Panc1 (cell line): Measurements from ENCODE around the gene CELF1. TPM values are rescaled to one million over a fixed set of nuclear protein-coding genes. Genes with fewer than 3 reads are reported as not detected.

Experiments used
- ATAC-seq: fragments of 200-7000 bp; cut with Tn5 transposase; 2 replicates; pipeline ENCODE4 v1.9.1; 2020; ENCODE audit warnings: mild to moderate bottlenecking, moderate library complexity
- BruUV-seq: library from RNA; stranded (reverse); fragments of 400-500 nt; replicated peaks from 2 replicates; lab custom pipeline; 2021; lab: Mats Ljungman, UMichigan
- CTCF ChIA-PET: fragments of 300-600 bp; sonication (Branson Sonifier 250); formaldehyde crosslinking; loops from one replicate; lab custom pipeline; 2022; ENCODE audit warnings: antibody characterized with exemption; lab: Charles Lee
- POLR2A ChIA-PET: fragments of 300-600 bp; sonication (Branson Sonifier 250); formaldehyde crosslinking; loops from one replicate; lab custom pipeline; 2022; ENCODE audit warnings: antibody characterized with exemption; lab: Charles Lee
- DNase-seq: peaks from one replicate; pipeline ENCODE4 v3.0.0-alpha.2; 2010; ENCODE audit warnings: low read depth, low spot score
- H3K27ac ChIP-seq: 2 replicates; pipeline ENCODE4 v1.5.1; 2011; ENCODE audit warnings: mild to moderate bottlenecking, low read length, inconsistent platforms
- H3K27me3 ChIP-seq: fragments of 200-500 bp; sonication (Bioruptor generic); 2 replicates; pipeline ENCODE4 v1.6.0; 2014; ENCODE audit warnings: low read length, inconsistent platforms; ENCODE audit not compliant: control insufficient read depth, insufficient read depth
- H3K36me3 ChIP-seq: fragments of 200-500 bp; sonication (Bioruptor generic); 2 replicates; pipeline ENCODE4 v1.5.1; 2014; ENCODE audit warnings: inconsistent platforms, mild to moderate bottlenecking, low read length, moderate library complexity; ENCODE audit not compliant: control insufficient read depth, insufficient read depth
- H3K4me1 ChIP-seq: 2 replicates; pipeline ENCODE4 v1.5.1; 2011; ENCODE audit warnings: inconsistent platforms, mild to moderate bottlenecking, low read length, moderate library complexity; ENCODE audit not compliant: control insufficient read depth, insufficient read depth
- H3K4me3 ChIP-seq, 2 experiments: 2 replicates each; pipeline ENCODE4 v1.5.1; 2011 to 2012; ENCODE audit warnings: low read depth in 2 of 2, low read length in 2 of 2, mild to moderate bottlenecking in 2 of 2, inconsistent platforms in 1 of 2, moderate library complexity in 1 of 2
- H3K9me3 ChIP-seq: fragments of 200-500 bp; sonication (Bioruptor generic); 2 replicates; pipeline ENCODE4 v1.5.1; 2014; ENCODE audit warnings: low read depth, mild to moderate bottlenecking, inconsistent platforms, low read length, moderate library complexity; ENCODE audit not compliant: control insufficient read depth, insufficient read depth
- POLR2AphosphoS5 ChIP-seq: IDR thresholded peaks from 2 replicates; pipeline ENCODE4 v1.6.1; 2012; ENCODE audit warnings: mild to moderate bottlenecking, low read depth, low read length, moderate library complexity
- SIN3A ChIP-seq: IDR thresholded peaks from 2 replicates; pipeline ENCODE4 v1.6.1; 2012; ENCODE audit warnings: low read depth, mild to moderate bottlenecking, low read length, moderate library complexity, borderline replicate concordance; ENCODE audit not compliant: insufficient read depth
- TCF7L2 ChIP-seq: IDR thresholded peaks from 2 replicates; pipeline ENCODE4 v1.6.1; 2011; ENCODE audit warnings: mild to moderate bottlenecking, low read depth, low read length, inconsistent platforms
- in situ Hi-C: cut with HindIII; loops from 2 replicates; pipeline ENCODE4 v1.10.0; 2016; ENCODE audit warnings: low sequenced_read_pairs, low pct_unique_long_range_greater_than_20kb
- intact Hi-C: fragments of 100-400 bp; cut with micrococcal nuclease; formaldehyde crosslinking; loops from one replicate; pipeline ENCODE4 v1.10.0; 2022; ENCODE audit not compliant: unreplicated experiment
- total RNA-seq: library from RNA; stranded (reverse); gene quantifications from one replicate; pipeline ENCODE4 v1.2.1, GENCODE V29; 2021; ENCODE audit not compliant: unreplicated experiment
- TF ChIP-seq, protein P1 (sequence below), 2 experiments: IDR thresholded peaks; 2 replicates each; pipeline ENCODE4 v1.6.1; 2011 to 2012; ENCODE audit warnings: low read depth in 2 of 2, control low read depth in 1 of 2, low read length in 1 of 2, mild to moderate bottlenecking in 1 of 2, moderate library complexity in 1 of 2; ENCODE audit not compliant: insufficient read depth in 1 of 2
- TF ChIP-seq, protein P2 (sequence below): fragments of 450-650 bp; IDR thresholded peaks from 2 replicates; pipeline ENCODE4 v1.5.1; 2017; ENCODE audit warnings: mild to moderate bottlenecking

Gene CELF1
- total RNA-seq, 1 experiment from 2014 or later, result 160 TPM

DNA sequence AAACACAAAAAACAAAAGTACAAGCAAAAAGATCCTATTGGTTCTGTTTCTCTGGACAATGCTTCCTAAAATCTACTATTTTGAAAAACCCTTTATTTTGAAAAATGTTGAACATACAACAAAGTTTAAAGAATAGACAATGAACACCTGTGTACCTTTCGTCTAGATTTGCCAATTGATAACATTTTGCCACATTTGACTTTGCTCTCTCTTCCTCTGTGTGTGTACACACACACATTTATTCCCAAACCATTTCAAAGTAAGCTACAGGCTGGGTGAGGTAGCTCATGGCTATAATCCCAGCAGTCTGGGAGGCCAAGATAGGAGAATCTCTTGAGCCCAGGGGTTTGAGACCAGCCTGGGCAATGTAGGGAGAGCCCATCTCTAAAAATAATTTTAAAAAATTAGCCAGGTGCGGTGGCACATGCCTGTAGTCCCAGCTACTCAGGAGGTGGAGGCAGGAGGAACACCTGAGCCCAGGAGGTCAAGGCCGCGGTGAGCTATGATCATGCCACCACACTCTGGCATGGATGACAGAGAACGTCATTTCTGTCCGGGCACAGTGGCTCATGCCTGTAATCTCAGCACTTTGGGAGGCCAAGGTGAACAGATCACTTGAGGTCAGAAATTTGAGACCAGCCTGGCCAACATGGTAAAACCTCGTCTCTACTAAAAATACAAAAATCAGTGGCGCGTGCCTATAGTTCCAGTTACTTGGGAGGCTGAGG, 121.4 kb downstream of the CELF1 start:
- ATAC-seq (no peak), DNase-seq (no peak)
- in situ Hi-C loops, result no loop called here
- intact Hi-C loops, result no loop called here
- Histone ChIP-seq H3K36me3 (no peaks in the 10 kb centered on the region), H3K4me1 (0 out of 2 replicates have a peak, but pooled peaks cover 2% of the 10 kb centered on the region), H3K27ac (no peak overlapping the region), H3K9me3 (no peaks in the 10 kb centered on the region), H3K4me3 (no peak overlapping the region), H3K27me3 (no peaks in the 10 kb centered on the region)
- POLR2A ChIA-PET, result no interaction called here
- BruUV-seq, result no TSS peak
- CTCF ChIA-PET, result no interaction called here
- no peak for TF ChIP-seq SIN3A
- TF ChIP-seq, protein P1, sequence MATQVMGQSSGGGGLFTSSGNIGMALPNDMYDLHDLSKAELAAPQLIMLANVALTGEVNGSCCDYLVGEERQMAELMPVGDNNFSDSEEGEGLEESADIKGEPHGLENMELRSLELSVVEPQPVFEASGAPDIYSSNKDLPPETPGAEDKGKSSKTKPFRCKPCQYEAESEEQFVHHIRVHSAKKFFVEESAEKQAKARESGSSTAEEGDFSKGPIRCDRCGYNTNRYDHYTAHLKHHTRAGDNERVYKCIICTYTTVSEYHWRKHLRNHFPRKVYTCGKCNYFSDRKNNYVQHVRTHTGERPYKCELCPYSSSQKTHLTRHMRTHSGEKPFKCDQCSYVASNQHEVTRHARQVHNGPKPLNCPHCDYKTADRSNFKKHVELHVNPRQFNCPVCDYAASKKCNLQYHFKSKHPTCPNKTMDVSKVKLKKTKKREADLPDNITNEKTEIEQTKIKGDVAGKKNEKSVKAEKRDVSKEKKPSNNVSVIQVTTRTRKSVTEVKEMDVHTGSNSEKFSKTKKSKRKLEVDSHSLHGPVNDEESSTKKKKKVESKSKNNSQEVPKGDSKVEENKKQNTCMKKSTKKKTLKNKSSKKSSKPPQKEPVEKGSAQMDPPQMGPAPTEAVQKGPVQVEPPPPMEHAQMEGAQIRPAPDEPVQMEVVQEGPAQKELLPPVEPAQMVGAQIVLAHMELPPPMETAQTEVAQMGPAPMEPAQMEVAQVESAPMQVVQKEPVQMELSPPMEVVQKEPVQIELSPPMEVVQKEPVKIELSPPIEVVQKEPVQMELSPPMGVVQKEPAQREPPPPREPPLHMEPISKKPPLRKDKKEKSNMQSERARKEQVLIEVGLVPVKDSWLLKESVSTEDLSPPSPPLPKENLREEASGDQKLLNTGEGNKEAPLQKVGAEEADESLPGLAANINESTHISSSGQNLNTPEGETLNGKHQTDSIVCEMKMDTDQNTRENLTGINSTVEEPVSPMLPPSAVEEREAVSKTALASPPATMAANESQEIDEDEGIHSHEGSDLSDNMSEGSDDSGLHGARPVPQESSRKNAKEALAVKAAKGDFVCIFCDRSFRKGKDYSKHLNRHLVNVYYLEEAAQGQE (IDR thresholded peaks at IDR 0.05; ENCODE audit: insufficient read depth in 1 of 2, low read depth in 2 of 2, low read length in 1 of 2), result no peak
- no peak for TF ChIP-seq POLR2AphosphoS5
- TF ChIP-seq TCF7L2, result no peak
- TF ChIP-seq, protein P2, sequence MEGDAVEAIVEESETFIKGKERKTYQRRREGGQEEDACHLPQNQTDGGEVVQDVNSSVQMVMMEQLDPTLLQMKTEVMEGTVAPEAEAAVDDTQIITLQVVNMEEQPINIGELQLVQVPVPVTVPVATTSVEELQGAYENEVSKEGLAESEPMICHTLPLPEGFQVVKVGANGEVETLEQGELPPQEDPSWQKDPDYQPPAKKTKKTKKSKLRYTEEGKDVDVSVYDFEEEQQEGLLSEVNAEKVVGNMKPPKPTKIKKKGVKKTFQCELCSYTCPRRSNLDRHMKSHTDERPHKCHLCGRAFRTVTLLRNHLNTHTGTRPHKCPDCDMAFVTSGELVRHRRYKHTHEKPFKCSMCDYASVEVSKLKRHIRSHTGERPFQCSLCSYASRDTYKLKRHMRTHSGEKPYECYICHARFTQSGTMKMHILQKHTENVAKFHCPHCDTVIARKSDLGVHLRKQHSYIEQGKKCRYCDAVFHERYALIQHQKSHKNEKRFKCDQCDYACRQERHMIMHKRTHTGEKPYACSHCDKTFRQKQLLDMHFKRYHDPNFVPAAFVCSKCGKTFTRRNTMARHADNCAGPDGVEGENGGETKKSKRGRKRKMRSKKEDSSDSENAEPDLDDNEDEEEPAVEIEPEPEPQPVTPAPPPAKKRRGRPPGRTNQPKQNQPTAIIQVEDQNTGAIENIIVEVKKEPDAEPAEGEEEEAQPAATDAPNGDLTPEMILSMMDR, result no peak

DNA sequence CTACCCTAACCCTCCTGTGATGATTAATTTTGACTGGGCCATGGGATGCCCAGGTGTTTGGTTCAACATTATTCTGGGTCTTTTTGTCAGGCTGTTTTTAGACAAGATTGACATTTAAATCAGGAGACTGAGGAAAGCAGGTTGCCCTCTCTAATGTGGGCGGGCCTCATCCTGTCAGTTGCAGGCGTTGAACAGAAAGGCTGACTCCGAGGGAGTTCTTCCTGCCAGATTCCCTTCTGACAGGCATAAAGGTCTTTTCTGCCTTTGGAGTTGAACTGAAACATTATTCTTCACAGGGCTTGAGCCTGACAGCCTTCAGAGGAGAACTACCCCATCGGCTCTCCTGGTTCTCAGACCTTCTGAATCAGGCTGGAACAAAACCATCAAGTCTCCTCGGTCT, 122.4 kb downstream of the CELF1 start:
- in situ Hi-C loops, result no loop called here
- Histone ChIP-seq H3K36me3 (peaks cover 3% of the 10 kb centered on the region; the same call in 1 of the 2 replicates), H3K4me1 (0 out of 2 replicates have a peak, but pooled peaks cover 2% of the 10 kb centered on the region), H3K27me3 (no peaks in the 10 kb centered on the region), H3K27ac (no peak overlapping the region), H3K9me3 (no peaks in the 10 kb centered on the region), H3K4me3 (no peak overlapping the region)
- BruUV-seq, result no TSS peak
- no peak for ATAC-seq
- intact Hi-C loops, result no loop called here
- TF ChIP-seq POLR2AphosphoS5 (no peak), SIN3A (no peak), TCF7L2 (no peak)
- TF ChIP-seq, protein P2, result no peak
- TF ChIP-seq, protein P1 (IDR thresholded peaks at IDR 0.05; ENCODE audit: insufficient read depth in 1 of 2, low read depth in 2 of 2, low read length in 1 of 2), result no peak
- no peak for DNase-seq
- ChIA-PET CTCF (no interaction called here), POLR2A (no interaction called here)
